ENCODE data around the gene DGKI. TPM values are rescaled to one million over a fixed set of nuclear protein-coding genes. Genes with fewer than 3 reads are reported as not detected.

DGKI gene
- total RNA-seq, 1 donor from 2014 or later, result 2.2 TPM

GRCh38 chr7:137342265-137342664, 504.5 kb downstream of the DGKI start:
- H3K4me1 Mint-ChIP-seq, result peaks cover 63% of the 10 kb centered on the region
- peak overlapping the region; percentile 71 for H3K27ac Mint-ChIP-seq (ENCODE audit: unreplicated experiment)
- H3K9me3 Mint-ChIP-seq, result peaks cover 8% of the 10 kb centered on the region
- no peak for TF ChIP-seq CTCF (conservative IDR thresholded peaks at IDR 0.05)
- no peaks in the 10 kb centered on the region for H3K27me3 Mint-ChIP-seq (ENCODE audit: low read depth)
- no peak for DNase-seq (ENCODE audit: low read depth, low spot score)
- peak overlapping the region; percentile 94 for H3K4me3 Mint-ChIP-seq
- H3K36me3 Mint-ChIP-seq (ENCODE audit: low read depth), result peaks cover 35% of the 10 kb centered on the region

- no peaks in the 10 kb centered on the region for H3K27me3 Mint-ChIP-seq (ENCODE audit: low read depth)
These were observed 508.9 kb downstream of the DGKI start for GRCh38 chr7:137337902-137338301.

GRCh38 chr7:137335814-137336213, 511.0 kb downstream of the DGKI start:
- H3K36me3 Mint-ChIP-seq (ENCODE audit: low read depth), result peaks cover 60% of the 10 kb centered on the region
- H3K4me3 Mint-ChIP-seq, result no peak overlapping the region
- no peaks in the 10 kb centered on the region for H3K27me3 Mint-ChIP-seq (ENCODE audit: low read depth)
- peaks cover 54% of the 10 kb centered on the region for H3K4me1 Mint-ChIP-seq
- no peak overlapping the region for H3K27ac Mint-ChIP-seq (ENCODE audit: unreplicated experiment)
- no peak for TF ChIP-seq CTCF (conservative IDR thresholded peaks at IDR 0.05)
- no peak for DNase-seq (ENCODE audit: low read depth, low spot score)
- H3K9me3 Mint-ChIP-seq, result peaks cover 14% of the 10 kb centered on the region

More at GRCh38 chr7:137337902-137338301, 508.9 kb downstream of the DGKI start:
- peaks cover 57% of the 10 kb centered on the region for H3K4me1 Mint-ChIP-seq
- no peak for TF ChIP-seq CTCF (conservative IDR thresholded peaks at IDR 0.05)
- peaks cover 56% of the 10 kb centered on the region for H3K36me3 Mint-ChIP-seq (ENCODE audit: low read depth)
- H3K4me3 Mint-ChIP-seq, result peak overlapping the region; percentile 29
- H3K9me3 Mint-ChIP-seq, result peaks cover 14% of the 10 kb centered on the region
- DNase-seq (ENCODE audit: low read depth, low spot score), result no peak
- no peak overlapping the region for H3K27ac Mint-ChIP-seq (ENCODE audit: unreplicated experiment)

GRCh38 chr7:137331378-137331777, 515.4 kb downstream of the DGKI start:
- Mint-ChIP-seq H3K4me1 (peaks cover 60% of the 10 kb centered on the region), H3K36me3 (ENCODE audit: low read depth) (peaks cover 54% of the 10 kb centered on the region), H3K27me3 (ENCODE audit: low read depth) (no peaks in the 10 kb centered on the region), H3K9me3 (peaks cover 12% of the 10 kb centered on the region), H3K4me3 (no peak overlapping the region), H3K27ac (ENCODE audit: unreplicated experiment) (no peak overlapping the region)
- DNase-seq (ENCODE audit: low read depth, low spot score), result no peak
- no peak for TF ChIP-seq CTCF (conservative IDR thresholded peaks at IDR 0.05)

Other genes starting within 250 kb of the DGKI start
- 51.1 and 51.9 TPM in 2 replicates for gene CREB3L2, start 155.1 kb upstream of the DGKI start, total RNA-seq
- gene AKR1D1, start 229.5 kb upstream of the DGKI start, total RNA-seq, result not detected in 2 replicates

Measured in neural crest cell (in vitro differentiated cells).